Activated T-cell treated with anti-CD3 and anti-CD28 coated beads for 24 hours (primary cell): ENCODE data around the gene ITIH5.
"Not testable (repeated sequence)": the region's sequence is repeated elsewhere in the genome, so short reads cannot be mapped to it uniquely, and the experiment has no call there.

Experiments used
- DNase-seq: peaks from one replicate; pipeline ENCODE4 v3.0.0-alpha.2; 2020; ENCODE audit warnings: low read depth

Gene ITIH5

DNA sequence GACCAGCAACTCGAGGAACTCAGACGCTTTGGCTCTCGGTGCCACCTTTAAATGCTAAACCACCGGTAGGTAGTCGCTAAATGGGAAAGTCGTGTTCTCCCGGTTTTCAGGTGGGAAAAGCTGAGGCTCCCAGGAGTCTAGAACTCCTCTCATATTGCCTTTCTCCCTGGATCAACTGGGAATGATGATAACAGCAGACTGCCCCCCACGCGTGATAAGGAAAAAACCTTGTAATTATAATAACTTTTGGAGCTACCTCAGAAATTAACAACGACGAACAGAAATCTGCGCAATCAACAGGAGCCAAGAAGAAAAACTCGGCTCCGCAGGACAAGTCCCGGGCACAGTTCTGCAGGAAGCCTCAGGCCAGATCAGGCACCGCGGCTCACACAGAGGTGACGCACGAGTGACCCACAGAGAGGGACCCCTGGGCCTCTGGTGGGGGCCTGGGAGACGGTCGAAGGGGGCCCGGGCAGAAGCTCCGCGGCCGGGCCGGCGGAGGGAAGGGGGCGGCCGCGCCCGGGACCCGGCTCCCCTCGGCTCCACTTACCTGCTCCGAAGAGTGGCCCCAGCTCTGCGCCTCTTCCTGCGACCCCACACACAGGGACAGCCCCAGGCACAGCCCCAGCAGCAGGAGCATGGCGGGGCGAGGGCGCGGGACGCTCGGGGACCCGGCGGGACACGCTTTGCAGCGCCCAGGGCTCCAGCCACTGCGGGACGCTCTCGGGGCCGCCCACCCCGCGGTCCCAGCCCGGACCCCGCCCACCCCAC lies at the start of gene ITIH5:
ITIH5 (minus strand) TSS at position 714 of the 771 bp plus-strand sequence; CDS start at position 640, 74 bp downstream.
- DNase-seq: no peak

GRCh38 chr10:7715515-7715914 lies 48.7 kb upstream of the ITIH5 start:
- no peak for DNase-seq

DNA sequence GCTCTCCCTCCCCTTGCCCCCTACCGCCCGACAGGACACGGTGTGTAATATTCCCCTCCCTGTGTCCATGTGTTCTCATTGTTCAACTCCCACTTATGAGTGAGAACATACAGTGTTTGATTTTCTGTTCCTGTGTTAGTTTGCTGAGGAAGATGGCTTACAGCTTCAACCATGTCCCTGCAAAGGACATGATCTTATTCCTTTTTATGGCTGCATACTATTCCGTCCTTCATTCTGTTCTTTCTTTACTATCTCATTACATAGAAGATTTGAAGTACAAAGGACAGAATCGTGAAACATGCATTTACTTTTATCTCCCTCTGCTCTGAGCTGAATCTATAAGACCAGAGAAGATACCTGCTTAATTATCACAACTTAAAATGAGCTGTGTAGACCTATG lies 44.3 kb upstream of the ITIH5 start:
- DNase-seq: not testable (repeated sequence)

DNA sequence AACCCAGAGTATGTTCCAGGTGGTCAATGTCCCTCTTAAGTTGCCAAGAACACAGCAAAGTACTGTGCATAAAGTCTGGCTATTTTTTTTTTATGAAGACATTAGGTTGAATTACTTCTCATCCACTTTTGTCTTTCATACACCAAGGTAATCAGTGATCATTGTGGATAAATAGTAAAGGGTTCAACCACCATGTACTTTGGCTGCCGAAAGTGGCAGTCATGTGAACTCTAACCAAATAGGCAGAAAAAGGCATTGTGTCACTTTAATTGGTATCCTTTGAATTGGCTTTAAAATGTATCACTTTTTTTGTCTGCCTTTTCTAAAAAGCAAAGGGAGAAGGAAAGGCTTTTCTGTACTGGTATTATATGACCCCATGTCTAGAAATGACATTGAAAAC lies 43.7 kb upstream of the ITIH5 start:
- no peak for DNase-seq

DNA sequence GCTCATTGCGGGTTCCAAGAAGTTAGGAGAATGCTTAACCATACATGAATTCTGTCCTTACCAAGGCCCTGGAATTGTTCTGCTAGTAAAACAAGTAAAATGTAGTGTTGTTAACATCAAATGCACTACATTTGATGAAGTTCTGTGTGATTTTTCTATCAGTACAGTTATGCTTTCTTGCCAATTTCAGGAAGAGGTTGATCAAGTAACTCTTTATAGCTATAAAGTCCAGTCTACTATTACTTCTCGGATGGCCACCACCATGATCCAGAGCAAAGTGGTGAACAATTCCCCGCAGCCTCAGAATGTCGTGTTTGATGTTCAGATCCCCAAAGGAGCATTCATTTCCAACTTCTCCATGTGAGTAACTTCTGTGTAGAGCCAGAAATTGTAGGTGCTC lies 42.1 kb upstream of the ITIH5 start:
- no peak for DNase-seq

DNA sequence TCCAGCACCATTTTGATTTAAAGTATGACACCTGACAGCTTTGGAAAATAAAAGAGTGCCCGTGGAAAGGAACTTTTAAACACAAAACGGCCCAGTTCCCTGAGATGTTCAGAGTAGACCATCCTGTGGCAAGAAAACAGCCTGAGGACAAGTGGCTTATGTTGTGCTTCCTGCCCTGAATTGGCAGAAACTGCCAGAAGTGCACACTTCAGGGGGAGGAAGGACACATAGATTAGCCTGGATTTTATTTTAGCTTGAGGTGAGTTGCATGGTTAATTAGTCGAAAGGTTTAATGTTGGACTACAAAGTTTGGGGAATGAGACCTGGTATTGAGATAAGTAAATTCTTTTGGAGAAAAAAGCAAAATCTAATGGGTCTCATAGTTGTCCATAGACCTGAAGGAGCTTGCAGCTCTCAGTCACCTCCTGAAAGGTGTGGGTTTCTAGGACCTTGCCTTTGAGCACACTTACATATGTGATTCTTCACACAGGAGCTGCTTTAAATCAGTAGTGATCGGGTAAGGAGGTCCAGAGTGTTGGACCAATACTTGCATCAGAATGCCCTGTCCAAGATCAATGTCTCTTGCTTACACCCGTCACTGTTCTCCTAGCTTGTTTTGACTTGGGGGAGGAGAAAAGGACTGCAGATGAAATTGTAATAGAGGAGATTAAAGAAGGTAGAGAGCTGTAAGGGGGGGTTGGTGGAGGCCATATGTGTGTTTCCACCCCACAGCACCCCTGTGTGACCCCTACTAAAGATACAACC lies 41.3 kb upstream of the ITIH5 start:
- no peak for DNase-seq

- DNase-seq: no peak
Measured at GRCh38 chr10:7707102-7707501, 40.3 kb upstream of the ITIH5 start.

DNA sequence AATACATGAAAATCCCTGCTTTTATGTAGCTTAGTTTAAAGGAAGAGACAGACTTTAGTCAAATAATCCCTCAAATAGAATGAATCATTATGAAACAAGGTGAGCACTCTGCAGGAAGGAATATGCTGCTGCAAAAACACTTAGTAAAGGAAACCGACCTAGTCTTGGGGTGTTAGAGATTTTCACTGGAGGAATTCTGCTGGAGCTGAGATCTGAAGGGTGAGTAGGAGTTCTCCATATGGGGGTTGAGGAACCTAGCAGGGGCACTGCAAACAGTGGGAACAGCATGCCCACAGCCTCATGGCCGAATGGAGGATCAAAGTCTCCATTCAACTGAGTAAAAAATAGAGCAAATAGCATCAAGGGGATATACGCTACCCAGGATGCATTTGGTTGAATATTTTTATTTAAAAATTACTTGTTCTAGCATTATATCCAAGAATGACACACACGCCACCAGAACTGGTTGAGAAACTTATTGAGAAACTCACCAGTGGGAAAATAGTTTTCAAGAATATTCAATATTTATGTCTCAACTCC lies 39.8 kb upstream of the ITIH5 start:
- DNase-seq: no peak

- no peak for DNase-seq
Measured at GRCh38 chr10:7705341-7705740, 38.6 kb upstream of the ITIH5 start.

DNA sequence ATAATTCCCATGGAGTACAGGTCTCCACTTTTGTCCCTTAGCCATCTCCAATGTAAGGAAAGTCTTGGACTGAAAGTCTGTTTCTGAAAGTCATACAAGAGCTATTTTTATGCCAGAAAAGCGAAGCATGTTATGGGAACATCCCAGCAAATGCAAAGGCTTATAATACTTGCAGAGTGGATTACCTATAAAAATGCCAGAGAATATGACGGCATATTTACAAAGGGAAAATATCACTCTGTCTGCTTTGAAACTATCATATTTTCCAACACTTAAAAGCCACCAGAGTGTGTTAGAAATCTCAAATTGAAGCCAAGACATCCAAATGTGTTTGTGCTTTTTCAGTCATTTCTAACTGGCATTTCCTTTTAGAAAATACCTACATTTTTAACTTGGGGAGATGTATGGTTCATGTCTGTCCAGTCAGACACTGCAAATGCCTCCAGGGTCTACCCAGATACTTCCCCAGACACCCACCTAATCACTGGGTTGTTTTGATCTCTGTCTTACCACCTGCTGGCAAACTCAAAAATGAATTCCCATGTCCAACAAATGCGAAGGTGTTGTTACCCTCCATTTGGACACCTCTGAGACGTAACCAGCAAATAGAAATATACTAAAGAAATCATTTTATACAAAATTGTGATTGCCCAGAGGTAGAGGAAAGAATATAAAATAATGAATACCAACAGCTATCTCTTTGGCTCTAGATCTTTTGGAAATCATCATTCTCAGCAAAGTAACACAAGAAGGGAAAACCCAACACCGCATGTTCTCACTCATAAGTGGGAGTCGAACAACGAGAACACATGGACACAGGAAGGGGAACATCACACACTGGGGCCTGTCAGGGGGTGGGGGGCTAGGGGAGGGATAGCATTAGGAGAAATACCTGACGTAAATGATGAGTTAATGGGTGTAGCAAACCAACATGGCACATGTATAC lies 37.6 kb upstream of the ITIH5 start:
- no peak for DNase-seq

GRCh38 chr10:7703140-7703539 lies 36.4 kb upstream of the ITIH5 start, which contains the start of gene ITIH2:
TSS of gene ITIH2 (plus strand) at chr10:7703316. CDS start at chr10:7703435, 119 bp downstream.
- DNase-seq: no peak

- no peak for DNase-seq
Measured at GRCh38 chr10:7702288-7702812, 35.6 kb upstream of the ITIH5 start.

DNA sequence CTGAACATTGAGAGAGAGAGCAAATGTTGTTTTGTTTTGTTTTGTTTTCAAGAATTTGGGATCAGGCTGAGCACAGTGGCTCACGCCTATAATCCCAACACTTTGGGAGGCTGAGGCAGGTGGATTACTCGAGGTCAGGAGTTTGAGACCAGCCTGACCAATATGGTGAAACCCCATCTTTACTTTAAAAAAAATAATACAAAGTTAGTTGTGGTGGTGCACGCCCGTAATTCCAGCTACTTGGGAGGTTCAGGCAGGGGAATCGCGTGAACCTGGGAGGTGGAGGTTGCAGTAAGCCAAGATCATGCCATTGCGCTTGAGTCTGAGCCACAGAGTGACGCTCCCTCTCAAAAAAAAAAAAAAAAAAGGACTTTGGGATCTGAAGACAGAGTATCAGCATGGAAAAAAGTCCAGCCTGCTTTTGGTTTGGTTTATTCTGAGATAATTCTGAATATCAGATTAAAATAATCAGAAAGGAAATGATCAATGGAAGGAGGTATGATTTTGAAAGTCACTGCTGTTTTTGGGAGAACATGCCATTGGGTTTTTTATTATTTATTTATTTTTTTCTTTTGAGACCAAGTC lies 34.5 kb upstream of the ITIH5 start:
- DNase-seq: no peak

DNA sequence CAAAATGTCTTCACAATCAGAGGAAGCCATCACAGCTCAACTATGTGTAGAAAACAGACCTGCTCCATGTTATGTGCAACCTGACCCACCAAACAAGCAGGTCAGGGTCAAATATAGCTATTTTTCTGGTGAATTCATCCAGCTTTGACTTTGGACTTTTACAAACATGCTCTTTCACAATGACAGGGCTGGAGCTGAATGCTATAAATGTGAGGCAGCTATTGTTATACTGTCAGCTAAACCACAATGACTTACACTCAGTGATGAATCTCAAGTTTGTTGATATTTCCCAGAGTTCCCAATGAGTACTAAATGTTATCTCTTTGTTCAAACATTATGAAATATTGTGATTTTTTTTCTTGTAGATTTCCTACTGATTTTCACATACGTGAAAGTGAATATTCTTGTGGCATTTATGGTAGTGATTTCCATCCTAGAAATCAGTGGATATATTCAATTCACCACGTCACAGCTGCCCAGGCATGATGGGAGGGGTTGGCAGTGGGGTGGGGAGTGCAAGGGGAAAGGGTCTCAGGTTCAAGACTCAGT lies 33.9 kb upstream of the ITIH5 start:
- DNase-seq: no peak

DNA sequence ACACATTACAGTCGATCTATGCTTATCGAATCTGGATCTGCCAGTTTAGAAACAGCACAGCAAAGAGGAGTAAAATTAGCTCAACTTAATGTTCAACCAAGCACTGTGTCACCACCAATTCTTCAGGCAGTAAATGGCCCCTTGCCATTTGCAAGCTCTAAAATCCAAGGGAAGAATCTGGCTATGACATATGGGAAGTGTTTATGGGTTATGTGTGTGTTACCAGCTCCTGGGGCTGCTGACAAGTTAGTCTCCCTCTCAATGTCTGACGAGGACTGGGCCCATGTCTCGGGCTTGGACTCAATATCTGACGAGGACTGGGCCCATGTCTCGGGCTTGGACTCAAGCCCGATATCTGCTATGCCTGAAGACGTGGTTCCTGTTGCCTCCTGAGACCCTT lies 30.7 kb upstream of the ITIH5 start:
- no peak for DNase-seq

DNA sequence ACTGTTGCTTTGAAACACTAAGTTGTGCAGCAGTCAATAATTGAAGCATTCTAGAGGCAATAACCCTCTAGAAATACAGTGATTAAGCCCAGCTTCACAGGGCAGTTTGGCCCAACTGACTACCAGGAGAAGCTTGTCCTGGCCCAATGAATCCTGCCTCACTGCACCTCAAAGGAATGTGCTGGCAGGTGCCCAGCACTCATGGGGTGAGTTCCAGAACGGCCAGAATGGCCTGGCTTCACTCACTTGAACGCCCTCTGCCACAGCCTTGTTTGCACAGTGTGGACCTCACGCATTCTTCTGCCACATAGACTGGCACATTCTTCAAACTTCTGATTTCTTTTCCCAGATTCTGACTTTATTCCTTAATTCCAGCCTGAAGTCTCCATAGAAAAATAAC lies 29.8 kb upstream of the ITIH5 start:
- DNase-seq: no peak

DNA sequence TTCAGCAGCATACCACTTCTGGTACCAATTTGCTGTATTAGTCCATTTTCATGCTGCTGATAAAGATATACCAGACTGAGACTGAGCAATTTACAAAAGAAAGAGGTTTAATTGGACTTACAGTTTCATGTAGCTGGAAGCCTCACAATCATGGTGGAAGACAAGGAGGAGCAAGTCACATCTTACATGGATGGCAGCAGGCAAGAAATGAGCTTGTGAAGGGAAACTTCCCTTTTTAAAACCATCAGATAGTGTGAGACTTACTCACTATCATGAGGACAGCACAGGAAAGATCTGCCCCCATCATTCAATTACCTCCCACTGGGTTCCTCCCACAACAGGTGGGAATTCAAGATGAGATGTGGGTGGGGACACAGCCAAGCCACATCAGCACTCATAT lies 26.4 kb upstream of the ITIH5 start:
- DNase-seq: not testable (repeated sequence)

- DNase-seq: not testable (repeated sequence)
Measured at GRCh38 chr10:7692368-7692767, 25.6 kb upstream of the ITIH5 start.

- not testable (repeated sequence) for DNase-seq
Measured at GRCh38 chr10:7690885-7691597, 24.3 kb upstream of the ITIH5 start.

DNA sequence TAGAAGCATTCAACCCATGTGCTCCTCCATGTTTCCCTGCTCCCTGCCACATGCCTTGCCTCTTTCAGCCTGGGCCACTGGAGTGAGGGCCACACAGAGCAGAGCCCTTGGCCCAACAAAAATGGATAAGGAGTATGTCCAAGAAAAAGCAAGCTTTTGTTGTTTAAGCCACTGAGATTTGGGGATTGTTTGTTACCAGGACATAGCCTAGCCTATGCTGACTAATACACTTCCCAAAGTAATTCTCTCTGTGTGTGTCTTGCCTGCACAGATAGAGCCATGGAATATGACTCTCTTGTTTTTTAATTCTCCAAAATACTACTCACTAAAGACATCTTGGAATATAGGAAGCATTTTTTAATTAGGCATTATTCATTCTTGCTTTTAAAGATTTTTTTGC lies 22.8 kb upstream of the ITIH5 start:
- no peak for DNase-seq
